HTERT RPE-1 (cell line): ENCODE measurements around the gene ING5.
"Not testable (repeated sequence)": the region's sequence is repeated elsewhere in the genome, so short reads cannot be mapped to it uniquely, and the experiment has no call there.

Experiments used
- in situ Hi-C: fragments of 300-500 bp; cut with MboI; formaldehyde crosslinking; loops from 4 replicates; pipeline ENCODE4 v1.14.3; 2020; ENCODE audit warnings: low sequenced_read_pairs

The ING5 gene

DNA sequence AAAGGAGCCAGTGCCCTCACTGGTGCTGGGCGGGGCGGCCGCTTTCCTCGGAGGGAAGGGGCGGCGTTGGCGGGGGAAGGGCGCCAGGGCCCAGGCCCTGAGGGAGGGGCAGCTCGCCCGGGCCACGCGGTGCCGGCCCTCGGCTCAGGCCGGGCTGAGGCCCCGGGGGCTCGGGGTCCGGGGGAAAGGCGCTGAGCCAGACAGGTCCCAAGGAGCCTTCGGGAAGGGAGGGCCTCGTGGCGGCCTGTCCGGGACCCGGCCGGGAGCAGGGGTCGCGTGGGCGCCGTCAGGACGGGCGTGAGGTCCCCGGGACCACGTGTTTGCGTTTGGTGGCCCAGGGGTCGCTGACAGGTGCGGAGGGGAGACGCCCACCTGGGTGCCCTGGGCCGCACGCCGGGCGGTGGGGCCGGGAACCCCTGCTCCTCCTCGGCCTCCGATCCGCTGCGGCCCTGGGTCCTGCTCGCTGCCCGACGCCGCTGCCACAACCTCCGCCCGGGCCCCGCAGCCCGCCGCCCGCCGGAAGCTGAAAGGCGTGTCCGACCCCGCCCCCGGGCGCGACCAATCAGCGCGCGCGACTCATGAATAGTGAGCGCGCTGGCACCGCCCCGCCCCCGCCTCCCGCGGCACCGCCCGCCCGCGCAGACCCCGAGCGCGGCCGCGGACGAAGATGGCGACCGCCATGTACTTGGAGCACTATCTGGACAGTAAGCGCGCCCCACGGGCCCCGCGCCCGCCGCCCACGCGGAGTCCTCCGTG, at the start of gene ING5:
ING5 (plus strand) TSS at position 641 of the 756 bp plus-strand sequence; CDS start at position 668, 27 bp downstream.
- in situ Hi-C loops, result no loop called here

DNA sequence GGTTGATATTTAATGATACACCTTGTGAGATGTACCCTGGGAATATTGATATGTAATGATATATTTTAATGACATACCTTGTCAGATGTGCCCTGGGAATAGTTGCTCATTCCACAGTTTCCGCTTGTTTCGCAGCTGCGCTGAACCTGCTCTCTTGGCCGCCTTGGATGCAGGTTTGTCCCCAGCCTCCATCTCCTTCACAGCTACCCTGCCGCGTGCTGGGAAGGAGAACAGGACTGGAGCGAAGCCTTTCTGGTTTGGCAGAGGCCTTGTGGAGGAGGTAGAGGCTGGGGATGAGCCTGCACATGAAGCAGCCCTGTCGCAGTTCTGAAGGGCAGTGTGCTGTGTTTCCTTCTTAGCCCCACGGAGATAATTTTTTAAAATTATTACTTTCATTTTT, 49.7 kb upstream of the ING5 start:
- in situ Hi-C loops, result no loop called here

DNA sequence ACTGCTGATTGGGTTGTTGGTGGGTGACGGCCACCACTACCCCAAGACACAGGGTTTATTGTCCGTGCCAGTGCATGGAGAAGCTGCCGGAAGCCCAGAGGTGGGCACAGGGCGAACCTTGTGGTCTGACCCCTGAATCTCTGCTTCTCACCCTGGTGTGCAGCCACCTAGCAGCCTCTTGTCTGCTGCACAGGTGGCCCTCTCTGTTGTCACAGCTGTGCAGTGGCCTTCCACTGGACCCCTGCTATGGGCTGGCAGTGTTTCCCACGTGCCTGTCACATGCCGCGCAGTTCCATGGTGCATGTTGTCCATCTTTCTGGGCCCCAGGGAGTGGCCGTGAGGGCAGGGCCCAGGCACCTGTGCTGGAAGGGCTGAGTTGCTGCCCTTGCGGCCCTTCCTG, 49.1 kb upstream of the ING5 start:
- in situ Hi-C loops, result no loop called here

DNA sequence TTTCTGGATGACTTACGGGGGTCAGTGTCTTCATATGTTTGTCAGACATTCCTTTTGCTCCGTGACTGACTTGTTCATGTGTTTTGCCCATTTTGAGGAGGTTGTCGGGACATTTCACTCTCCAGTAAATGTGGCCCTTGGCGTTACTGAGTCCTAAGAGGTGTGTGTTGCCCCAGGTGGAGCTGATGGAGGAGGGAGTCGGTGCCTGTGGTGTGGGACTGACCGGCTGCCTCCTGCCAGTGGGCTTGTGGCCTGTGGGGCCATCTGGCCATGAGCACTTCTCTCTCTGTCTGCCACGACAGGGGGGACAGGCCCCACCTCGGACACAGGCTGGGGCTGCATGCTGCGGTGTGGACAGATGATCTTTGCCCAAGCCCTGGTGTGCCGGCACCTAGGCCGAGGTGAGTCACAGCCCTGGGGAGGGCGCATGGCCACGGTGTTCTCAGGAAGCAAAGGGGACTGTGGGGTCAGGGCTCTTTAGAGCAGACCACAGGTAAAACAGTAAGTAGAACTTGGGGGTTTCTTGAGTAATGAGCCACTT, 48.6 kb upstream of the ING5 start:
- in situ Hi-C loops, result no loop called here

DNA sequence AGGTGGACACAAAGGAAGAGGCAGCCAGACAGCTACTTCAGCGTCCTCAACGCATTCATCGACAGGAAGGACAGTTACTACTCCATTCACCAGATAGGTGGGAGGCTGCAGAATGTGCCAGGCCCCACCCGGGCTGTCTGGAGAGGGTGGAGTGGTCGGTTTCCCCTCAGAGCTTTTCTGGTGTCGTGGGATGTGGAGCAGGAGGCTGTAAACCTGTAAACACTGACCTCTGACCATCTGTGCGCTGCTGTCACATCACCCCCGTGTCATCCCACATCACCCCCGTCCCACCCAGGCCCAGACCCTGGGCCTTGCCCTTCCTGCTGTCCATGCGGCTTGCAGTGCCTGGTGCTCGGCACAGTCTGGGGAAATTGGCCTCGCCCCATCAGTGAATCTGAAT, 47.3 kb upstream of the ING5 start:
- in situ Hi-C loops, result no loop called here

DNA sequence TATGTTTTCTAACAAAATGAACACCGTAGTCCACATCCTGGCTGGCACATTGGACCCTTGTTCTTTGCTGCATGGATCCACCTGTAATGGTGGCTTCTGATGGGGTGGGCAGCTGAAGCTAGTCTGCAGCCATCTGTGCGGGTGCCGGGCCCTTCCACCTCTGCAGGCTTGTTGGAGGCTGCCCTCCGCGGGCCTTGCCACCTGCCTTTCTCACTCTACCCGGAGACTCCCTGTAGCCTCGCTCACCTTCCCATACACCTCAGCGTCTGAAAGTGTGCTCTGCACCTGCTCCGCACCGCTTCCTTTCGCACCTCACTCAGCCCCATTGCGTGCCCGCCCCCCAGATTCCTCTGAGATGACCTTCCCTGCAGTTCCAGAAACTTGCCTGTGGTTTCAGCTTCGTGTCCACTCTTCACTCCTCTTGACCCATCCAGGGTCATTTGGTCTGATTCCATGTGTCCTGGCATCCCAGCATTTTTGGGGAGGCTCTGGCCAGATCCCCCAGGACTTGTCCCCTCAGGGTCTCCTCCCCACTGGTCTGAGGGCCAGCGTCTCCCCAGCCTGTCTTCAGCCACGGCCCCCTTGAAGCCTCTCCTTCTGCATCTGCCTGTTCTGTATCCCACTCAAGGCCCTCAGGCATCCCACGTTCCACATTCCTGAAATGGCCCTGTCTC, 46.2 kb upstream of the ING5 start:
- in situ Hi-C loops, result no loop called here

DNA sequence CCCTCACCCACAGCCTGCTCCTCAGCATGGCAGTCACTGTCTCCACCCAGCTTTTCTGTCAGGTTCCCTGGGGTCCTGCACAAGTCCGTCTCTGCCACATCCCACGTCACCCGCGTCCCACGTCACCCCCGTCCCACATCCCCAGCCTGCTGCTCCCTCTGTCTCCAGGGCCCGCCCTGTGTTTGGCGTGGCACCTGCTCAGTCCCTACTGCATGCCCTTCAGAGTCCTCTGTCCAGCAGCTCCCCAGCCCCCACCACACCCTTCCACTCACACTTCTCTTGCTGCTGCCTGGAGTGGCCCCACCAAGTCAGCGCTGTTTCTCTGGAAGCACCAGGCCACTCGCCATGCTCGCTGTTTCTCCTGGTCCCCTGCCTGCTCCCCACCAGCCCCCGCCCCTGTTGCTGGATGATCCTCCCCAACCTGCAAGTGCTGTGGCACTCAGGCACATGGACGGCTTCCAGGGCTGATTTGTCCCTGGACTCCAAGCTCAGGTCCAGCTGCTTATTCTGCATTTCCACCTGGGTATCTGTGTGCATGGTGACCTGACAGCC, 45.6 kb upstream of the ING5 start:
- in situ Hi-C loops, result no loop called here

DNA sequence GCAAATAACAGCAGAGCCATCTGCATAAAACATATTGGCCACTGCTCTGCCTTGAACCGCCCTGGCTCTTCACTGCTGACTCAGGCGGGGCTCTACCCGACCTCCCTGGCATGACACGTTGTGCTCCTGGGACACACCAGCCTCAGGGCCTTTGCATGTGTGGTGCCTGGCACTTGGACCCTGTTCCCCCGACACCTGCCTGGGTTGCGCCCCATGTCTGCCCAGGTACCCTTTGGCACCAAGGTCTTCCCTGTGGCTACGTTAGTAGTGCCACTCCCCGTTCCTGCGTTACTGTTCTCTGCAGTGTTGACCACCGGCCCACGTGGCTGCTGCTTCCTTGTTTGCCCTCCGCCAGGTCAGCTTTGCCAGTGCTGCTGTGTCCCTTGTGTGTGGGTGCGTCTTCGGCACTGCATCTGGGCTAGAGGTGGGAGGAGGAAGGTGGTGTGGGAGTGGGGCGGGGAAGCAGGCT, 44.0 kb upstream of the ING5 start:
- in situ Hi-C loops, result no loop called here

DNA sequence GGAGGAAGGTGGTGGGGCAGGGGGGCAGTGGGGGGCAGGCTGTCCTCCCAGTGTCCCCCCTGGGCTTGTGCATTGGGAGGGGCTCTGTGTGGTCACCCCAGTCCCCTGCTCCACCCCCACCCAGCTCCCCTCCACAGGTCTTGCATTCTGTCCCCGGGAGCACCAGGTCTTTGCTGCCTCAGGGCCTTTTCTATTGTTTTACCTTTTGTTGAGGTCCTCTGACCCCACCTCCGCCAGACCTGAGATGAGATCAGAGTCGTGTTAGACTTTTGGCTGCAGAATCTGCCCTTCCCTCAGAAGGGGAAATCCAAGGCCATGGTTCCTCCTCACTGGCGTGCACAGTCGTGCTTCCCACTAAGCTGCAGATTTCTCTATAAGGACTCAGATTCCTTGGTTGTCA, 43.5 kb upstream of the ING5 start:
- in situ Hi-C loops, result no loop called here

DNA sequence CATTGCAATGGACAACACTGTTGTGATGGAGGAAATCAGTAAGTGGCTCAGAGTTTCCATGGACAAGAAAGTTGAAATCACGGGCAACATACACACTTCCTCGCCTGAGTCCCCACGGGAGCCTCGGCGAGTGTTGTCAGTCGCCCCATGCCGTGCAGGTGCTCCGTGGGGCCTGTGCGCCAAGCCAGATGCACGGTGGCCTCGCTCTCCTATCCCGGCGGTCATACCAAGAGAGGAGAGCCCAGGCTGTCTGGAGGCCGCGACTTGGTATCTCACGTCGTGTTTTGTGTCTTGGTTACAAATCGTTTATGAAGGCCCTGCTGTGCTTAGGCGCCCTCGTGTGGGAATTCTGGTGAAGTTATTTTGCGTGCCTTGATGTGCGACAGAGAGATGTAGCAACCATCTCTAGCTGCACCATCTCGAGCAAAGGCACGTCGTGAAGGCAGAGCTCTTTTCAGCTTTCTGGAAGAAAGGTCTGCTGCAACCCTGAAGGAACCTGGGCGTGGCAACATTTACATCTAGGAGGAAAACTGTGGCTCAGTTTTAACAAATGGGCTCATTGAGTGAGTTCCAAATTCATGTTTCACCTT, 42.6 kb upstream of the ING5 start:
- in situ Hi-C loops, result no loop called here

DNA sequence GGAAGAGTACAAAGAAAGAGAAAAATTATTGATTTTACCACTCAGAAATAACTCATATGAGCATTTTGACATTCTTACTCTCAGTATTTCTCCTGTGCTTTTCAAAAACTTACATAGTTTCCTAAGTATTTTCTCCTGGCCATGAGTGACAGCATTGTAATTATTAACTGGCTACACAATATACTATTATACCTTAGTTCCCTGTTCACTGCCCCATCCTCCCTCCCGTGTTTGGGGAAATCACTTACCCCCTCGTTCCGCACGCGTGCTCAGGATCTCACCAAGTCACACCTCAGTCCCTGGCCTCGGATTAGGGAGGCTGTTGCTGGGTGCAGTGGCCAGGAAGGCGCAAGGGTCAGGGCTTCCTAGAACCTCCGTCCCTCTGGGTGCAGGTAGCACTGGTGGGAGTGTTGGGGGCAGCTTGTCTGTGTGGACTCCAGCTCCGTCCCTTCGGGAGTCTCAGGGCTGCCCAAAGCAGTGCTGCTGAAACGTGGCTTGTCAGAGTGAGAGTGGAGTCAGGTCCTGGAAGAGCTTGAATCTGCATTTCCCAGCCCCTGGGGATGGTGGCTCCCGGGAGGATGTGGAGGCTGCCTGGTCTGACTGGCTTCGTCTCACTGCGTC, 41.1 kb upstream of the ING5 start:
- in situ Hi-C loops, result no loop called here

DNA sequence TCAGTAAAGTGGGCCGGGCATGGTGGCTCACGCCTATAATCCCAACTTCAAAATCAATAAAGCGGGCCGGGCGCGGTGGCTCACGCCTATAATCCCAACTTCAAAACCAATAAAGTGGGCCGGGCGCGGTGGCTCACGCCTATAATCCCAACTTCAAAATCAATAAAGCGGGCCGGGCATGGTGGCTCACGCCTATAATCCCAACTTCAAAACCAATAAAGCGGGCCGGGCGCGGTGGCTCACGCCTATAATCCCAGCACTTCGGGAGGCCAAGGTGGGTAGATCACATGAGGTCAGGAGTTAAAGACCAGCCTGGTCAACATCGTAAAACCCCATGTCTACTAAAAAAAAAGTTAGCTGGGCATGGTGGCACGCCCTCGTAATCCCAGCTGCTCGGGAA, 39.1 kb upstream of the ING5 start:
- in situ Hi-C loops, result not testable (repeated sequence)

DNA sequence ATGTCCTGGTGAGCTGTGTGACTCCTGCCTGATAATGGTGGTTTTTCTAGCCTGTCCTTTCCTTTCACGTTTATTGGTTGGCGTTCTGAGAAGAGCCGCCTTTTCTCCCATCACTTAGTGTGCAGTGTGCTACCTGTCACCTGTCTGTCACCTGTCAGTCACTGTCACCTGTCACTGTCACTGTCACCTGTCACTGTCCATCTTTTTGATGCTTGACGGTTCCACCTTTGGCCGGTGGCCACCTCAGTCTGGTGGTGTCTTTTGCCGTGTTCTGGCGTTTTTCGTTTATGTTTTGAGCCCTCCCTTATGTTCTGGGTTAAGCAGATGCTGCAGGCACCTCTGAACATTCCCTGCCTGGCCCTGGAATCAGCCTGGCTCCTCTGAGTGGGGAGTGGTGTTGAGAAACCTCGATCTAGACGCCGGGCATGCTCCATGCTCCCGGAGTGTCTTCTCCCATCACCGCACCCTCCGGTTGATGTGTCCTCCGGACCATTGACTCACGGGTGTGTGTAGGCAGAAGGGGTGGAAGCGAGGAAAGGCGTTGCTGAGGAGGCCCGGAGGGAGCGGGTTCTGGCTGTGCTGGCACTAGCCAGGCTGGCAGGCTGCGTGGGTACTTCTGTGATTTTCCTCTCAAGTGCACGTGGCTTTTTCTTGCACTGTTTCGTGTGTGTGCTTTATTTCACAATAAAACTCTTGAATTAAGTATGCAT, 36.0 kb upstream of the ING5 start:
- in situ Hi-C loops, result no loop called here

DNA sequence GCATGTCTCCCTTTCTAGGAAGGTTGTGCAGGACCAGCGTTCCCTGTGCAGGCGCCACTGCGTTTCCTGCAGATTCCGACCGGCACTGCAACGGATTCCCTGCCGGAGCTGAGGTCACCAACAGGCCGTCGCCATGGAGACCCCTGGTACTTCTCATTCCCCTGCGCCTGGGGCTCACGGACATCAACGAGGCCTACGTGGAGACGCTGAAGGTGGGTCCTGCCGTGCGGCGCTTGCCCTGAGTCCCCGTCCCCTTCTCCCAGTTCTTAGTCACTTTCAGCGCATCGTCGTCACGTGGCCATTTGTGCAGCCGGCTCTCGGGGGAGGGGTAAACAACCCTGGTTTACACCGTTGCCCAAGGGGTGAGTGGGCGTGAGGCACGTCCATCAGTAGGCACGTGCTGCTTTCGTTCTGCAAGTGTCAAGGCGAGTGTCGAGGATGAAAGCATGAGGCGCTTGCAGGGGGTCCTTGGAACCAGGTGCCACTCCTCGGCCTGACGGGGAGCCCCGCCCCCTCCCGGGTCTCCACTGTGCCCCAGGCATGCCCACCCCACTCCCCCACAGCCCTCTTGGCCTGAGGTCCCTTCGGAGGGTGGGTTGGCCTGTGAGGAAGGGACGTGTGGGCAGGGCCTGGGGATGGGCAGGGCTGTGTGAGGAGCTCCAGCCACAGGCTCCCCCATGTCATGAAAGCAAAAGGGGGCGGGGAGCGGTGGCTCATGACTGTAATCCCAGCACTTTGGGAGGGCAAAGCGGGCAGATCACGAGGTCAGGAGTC, 35.0 kb upstream of the ING5 start:
- in situ Hi-C loops, result no loop called here

DNA sequence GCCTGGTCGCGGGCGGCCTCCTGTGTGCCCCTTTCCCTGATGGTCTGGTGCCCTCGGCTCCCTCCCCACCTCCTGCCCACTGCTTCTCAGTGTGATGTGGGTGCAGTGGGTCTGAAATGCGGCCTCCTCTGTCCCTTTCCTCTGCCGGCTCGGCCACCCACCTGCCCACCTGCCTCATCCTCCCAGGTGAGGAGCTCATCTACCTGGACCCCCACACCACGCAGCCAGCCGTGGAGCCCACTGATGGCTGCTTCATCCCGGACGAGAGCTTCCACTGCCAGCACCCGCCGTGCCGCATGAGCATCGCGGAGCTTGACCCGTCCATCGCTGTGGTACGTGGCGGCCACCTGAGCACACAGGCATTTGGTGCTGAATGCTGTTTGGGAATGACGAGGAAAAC, 33.5 kb upstream of the ING5 start:
- in situ Hi-C loops, result no loop called here

DNA sequence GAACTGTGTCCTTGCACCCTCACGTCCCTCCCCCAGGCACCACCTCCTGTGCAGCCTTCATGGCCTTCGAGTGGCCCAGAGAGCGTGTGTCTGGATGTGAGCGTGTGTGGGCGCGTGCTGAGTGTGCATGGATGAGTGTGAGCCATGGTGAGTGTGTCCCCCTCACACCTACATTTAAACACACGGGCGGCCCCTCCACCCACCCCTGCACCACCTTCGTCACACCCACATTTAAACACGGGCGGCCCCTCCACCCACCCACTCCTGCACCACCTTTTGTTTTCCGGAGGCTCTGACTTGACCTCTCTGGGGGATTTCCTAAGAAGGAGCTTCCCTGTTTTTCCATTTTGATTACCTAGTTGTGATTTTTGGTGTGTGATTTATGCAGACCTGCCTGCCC, 33.0 kb upstream of the ING5 start:
- in situ Hi-C loops, result no loop called here

DNA sequence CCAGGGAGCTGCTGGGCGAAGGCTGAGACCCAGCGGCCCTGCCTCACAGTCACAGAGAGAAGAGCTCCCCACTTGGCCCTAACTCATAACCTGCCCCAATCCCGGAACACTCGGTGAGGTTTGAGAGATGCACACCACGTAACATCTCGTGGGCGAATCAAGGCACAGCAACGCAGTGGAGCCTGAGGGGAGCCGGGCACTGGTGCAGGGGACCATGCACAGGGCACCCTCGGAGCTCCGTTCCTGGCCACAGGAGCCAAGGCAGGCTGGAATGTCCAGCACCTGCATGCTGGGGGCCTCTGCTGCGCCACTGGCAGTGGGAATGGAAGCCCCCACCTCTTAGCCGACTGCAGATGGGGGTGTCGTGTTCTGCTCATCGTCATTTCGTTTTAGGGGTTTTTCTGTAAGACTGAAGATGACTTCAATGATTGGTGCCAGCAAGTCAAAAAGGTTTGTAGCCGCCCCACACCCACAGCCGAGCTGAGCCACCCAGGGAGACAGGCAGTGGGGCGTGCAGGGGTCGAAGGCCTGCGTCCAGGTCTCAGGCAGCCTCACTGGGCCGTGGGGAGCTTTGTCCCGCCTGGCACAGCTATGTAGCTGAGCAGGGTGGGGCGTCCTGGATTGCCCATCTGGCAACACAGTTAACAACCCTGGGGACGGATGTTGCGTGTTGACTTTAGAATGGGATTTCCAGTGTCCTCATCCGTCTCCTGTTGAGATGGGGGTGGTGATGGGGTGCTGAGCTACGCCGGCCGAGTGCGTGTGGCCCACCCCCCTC, 31.3 kb upstream of the ING5 start:
- in situ Hi-C loops, result no loop called here

DNA sequence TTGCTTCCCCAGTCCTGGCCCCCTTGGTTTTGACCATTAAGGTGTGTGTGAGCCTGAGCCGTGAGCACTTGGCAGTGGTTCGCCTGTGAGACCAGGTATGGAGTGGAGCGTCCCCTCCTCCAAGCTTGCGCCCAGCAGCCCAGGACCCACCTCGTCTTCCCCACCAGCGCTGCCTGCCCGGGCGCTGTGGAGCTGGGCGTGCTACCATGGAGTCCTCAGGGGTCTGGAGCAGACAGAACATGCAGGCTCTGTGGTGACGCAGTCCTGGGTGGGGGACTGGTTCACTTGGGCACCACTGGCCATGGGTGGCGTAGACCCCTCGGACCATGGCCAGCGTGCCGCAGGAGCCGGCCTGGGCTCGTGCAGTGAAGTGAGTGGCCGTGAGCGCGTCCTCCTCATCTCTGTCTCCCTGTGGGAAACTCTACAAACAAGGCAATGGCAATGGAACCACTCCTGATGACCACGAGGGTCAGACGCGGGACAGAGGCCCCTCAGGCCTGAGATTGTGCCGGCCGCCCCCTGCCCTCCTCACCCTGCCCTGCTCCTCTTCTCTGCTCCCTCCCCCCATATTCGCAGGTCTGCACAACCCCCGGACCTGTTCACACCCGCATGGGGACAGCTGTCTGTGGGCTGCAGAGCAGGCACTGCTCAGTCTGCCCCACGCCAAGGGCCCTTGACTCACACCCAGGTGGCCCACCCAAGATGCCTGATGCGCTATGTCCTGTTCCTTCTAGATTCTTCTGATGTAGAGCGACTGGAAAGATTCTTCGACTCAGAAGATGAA, 30.2 kb upstream of the ING5 start:
- in situ Hi-C loops, result no loop called here
